ENCODE data around the gene ABCB8.
A peak's percentile ranks its signal among the peaks of the same experiment; 100 is the strongest.

Gene ABCB8

DNA sequence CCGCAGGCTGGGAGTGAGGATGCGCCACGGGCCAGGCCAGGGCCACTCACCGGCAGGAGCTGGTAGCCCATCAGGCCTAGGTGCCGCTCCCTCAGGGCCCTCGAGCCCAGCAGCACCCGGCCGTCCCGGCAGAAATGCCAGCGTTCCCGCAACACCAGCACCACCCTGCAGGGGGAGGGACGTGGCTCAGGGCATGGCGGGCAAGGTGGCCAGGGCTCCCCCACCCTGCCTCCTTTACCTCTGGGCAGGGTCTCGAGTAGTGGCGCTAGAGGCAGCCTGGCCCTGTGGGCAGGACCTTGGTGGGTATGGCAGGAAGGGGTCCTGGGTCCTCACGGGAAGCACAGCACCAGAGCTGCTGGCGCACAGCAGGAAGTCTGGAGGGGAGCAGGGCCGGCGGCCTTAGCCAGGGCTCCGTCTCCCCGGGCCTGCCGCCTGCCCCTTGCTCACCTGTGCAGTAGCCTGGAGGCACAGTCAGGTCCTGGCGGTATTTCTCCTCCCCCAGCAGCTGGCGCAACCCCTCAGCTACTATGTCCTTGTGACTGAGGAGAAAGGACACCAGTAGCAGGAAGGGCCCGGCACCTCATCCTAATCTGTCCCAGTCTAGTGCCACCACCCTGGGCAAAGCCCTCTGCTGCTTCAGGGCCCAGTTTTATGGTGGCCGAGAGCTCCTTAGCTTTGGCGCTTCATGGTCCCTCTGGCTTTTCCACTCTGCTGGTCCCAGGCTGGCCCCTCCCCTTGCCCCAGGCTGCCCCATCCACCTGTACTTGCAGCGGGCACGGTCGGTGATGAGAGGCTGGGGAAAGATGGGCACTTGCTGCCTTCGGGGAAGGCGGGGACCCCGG is 48.8 kb downstream of the ABCB8 start:
- DNase-seq: no peak

DNA sequence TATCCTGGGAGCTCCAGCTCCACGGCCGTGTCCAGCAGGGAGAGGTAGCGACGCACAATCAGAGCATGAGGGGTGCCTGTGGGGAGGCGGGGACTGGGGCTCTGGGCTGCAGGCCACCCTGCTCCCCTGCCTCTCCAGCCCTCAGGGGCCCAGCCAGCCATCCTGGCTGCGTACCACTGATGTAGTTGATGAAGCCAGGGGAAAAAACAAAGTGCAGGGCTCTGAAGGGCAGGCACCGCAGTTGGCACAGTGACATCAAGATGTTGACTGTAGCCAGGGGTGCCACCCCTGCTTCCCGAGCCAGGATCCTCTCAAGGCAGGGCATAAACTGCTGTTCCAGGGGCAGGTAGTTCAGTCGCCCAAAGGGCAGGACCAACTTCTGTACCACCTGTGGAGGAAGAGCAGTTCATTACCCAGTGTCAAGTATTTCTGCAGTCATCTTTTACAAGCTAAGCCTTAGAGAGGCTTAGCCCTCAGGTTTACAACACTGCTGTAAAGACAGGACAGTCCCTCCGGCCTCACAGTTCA is 49.5 kb downstream of the ABCB8 start:
- DNase-seq: no peak

DNA sequence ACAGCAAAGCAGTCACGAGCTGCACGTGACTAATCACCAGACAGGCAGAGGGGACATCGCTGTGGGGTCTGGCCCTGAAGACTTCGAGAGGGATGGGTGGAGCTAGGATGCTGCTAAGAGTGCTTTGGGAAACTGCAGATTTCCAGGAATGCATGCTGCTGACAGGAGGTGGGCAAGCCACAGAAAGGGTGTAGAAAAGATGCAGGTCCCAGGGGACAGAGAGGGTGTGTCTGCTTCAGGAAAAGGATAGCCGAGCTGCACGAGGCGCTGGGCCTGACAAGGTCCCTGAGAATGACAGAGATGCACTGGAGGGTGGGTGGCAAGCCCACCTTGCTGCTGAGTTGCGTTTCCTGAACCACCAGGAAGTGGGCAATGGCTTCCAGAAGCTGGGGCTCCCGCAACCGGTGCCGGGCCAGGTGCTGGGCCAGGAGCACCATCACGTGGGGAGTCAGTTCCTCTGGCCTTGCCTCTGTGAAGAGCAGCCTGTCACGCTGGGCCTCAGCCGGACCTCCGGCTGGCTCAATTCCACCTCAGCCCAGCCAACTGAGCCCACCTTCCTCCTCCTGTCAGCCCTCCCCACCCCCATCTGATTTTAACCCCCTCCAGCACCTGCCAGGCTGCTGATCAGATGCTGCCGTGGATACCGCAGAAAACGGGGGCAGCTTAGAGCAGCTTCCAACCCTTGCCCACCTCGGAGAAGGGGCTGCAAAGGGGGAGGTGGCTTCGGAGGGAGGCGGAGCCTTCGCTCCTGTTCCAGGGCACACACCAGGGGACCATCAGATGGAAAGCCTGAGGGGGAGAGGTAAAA is 50.2 kb downstream of the ABCB8 start:
- DNase-seq: no peak

DNA sequence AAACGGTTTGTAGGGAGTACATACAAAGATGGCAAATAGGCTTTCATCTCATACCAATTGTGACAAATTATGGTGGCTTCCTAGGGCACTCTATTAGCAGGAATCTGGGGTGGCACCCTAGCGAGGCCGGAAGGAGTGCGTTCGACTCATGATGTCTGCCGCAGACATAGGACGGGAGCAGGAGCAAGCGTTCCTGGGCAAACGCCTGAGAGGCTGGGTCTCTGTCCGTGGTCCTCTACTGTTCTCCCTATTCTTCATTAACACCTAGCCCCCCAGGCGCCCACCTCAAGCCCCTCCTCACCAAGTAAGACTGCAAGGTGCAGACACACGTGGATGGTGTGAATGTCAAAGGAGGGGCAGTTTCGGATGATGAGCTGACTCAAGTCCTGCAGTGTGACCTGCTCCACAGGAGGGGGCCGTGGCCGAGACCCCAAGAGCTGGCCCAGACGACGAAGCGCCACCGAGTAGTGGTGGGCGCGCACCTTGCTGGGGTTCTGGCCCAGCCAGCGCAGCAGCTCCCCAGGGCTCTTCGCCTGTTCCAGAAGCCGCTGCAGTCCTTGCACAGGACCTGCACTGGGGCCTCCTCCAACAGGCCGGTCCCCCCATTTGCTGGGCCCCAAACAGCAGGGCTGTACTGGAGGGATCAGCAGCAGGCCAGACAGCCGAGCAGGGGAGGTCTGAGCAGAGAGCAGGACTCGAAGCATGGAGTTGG is 51.1 kb downstream of the ABCB8 start:
- no peak for DNase-seq

DNA sequence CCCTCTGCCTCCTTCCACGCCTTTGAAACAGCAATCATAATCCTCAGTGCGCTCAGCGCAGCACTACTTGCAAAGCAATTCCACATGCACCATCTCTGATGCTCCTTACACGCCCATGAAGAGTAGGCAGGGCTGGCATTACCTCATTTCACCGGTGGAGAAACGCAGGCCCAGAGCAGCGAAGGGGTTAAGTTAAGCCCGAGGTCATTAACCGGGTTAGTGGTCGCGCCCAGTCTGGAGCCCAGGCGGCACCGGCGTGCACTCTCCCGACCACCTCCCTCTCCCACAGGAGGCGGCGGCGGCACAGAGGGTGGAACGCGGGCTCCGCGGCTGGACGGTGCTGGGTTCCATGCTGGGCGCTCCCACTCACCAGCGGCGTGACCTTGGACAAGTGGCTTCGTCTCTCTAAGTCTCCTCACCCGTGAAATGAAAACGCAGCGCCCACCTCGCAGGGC is 51.8 kb downstream of the ABCB8 start:
- peak; percentile 25 for DNase-seq

DNA sequence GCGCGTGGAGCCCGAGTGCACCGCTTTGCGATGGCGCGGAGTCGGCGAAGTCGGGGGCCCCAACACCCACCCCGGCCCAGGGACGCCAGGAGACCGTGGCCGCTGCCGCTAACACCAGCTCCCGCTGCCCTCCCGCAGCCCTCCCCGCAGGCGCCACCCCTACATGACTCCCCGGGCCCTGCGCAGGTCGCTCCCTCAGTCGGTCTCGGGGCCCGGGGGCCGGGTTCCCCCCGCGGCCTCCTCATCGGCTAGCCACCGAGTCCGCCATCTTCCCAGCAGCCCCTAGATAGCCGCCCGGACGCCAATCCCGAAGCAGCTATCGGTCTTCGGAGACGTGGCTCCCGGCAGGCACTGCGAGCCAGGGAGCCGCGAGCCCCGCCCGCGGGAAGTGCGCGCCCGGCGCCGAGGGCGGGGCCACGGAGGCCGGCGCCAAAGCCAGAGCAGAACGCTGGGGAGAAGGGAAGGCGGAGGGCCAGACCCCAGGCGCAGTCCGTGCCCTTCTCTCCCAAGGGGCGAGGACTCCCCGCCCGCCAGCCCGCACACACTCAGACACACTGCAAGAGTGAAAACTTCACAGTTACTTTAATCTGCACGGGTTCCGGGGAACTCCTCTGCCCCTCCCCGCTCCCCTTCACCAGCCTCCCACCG is 52.4 kb downstream of the ABCB8 start, which contains the start of gene FASTK:
Gene FASTK (minus strand): TSS at position 288 of the 648 bp plus-strand sequence. CDS start 43 bp downstream, at position 245.
- peak; percentile 88 for DNase-seq

DNA sequence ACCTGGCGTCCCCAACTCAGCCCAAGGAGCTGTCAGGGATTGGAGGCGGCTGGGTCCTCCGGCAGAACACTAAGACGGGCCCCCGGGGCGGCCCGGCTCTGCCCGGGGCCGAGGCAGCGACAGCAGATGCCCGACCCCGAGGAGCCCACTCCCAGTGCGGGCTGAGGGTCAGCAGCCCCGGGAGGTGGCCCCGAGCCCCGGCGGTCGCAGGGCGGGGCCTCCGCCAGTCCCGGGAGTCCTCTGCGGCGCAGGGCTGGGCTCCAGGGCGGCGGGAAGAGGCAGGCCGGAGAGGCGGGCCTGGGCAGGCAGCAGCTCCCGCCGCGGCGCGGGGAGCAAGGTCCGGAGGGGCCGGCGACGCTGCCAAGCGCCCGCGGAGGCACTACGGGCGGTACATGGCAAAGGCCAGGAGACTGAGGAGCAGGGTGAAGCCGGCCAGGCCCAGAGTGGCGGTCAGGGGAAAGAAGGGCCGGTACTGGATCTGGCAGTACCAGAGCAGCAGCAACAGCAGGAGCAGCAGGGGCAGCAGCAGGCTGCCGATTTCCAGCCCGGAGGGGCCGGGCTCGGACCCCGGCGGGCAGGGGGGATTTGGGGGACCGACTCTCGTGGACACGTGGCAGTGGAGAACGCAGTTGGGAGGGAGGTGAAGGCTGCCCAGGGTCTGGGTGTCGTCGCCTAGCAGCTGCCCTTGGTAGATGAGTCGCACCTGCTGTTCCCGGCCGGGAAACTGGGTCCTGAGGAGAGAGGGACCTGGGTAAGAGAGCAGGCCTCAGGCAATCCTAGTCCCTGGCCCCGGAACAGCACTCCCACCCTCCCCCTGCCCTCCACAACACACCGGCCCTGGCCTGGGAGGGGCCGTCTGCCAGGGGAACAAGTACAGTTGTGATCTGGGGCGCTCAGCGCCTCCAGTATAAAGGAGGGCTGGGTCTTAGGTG is 53.2 kb downstream of the ABCB8 start:
- DNase-seq: no peak

DNA sequence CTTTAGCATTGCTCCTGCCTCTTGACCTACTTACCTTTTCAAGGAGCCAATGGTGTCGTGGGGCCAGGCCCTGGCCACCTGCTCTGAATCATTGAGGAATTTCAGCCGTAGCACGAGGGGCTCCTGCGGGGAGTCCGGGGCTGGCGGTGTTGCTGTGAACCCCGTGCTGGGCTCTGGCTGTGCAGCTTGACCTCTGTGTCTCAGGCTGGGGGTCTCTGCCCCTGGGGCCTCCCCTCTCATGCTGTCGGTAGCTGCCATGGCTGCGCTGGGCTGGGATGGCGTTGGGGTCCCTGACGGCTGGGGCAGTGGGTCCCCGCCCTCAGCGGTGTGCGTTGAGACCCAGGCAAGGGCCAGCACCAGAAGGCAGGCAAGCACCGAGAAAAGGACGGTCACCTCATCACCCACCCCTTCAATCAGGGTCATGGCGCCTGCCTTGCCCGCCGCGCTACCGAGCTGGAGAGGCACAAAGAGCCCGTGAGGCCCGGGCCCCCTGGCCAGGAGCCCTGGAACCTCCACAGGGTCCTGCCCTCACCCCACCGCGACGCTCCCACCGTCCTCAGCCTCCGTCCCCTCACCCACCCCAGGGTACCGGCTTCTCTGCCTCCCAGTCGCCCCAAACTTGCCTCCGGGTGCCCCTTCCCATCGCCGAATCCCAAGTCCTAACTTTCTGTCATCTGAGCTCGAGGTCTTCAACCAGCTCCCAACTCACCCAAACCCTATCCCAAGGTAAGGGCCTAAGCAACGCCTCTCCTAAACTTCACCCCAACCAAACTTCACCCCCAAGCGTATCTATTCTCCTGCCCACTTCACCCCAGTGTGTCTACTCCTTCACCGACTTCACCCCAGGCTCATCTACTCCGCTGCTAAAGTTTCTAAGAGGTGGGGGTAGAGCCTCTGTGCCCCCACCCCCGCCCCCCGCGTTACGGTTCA is 54.2 kb downstream of the ABCB8 start:
- DNase-seq: no peak

DNA sequence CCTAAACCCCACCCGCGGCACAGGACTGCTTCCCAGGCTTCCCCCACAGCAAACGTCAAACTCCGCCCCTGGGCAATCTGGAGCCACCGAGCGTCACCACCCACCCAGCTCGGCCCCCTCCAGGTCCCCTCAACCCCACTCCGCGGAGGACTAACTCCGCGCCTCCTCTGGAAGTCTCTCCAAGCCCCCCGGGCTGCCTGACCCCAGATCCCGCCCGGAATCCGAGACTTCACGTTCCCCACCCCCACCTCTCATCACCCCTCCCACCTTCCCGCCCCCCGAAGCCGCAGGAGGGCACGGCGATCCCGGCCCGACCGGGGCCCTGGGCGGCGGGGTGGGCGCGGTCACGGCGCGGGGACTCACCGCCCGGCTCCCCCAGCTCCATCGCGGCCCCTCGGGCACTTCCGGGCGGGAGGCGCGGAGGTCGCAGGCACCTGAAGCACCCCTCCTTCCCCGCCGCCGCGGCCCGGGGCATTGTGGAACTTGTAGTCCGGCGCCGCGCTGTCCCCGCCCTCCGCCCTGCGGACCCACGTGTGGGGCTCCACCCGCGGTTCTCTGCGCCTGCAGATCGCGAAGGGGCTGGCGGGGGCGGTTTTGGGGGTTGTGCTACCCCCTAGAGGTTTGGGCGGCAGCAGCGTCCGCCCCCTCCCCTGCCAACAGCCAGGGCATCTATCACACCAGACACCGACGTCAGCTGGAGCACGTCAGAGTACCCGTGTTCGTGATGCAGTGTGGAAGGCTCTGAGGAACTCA is 55.0 kb downstream of the ABCB8 start, which contains the start of gene TMUB1:
Gene TMUB1 (minus strand): TSS at position 423 of the 753 bp plus-strand sequence. CDS start 930 bp downstream, outside the sequence.
- peak; percentile 91 for DNase-seq

DNA sequence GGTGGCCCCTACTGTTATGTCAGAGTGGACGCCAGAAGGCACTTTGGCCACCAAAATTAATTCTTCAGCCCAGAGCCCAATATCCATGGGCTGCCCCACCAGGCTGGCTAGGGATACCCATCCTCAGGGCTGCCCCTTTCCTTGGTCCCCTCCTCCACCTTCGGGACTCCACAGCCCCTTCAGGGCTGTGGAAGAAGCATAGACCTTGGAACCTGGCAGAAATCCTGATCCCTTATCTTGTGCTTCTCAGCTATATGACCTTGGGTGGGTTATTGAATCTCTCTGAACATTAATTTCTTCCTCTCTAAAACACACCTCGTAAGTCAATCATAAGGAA is 55.5 kb downstream of the ABCB8 start:
- DNase-seq: no peak

DNA sequence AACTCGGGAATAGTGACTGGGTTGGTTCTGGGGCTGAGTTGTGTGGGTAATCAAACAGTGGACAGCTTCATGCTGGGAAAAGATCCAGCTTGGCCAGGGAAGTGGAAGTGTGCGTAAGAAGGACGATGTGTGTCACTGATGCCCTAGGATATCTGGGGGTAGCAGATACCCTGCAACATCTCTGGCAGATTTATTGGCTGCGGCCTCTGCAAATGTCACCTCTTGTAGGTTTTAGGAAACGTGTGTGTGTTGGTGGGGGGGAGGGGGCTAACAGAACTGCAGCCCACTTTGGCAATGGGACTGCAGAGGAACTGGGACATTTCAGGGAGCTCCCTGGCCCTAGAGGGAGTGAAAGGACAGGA is 57.1 kb downstream of the ABCB8 start:
- no peak for DNase-seq

DNA sequence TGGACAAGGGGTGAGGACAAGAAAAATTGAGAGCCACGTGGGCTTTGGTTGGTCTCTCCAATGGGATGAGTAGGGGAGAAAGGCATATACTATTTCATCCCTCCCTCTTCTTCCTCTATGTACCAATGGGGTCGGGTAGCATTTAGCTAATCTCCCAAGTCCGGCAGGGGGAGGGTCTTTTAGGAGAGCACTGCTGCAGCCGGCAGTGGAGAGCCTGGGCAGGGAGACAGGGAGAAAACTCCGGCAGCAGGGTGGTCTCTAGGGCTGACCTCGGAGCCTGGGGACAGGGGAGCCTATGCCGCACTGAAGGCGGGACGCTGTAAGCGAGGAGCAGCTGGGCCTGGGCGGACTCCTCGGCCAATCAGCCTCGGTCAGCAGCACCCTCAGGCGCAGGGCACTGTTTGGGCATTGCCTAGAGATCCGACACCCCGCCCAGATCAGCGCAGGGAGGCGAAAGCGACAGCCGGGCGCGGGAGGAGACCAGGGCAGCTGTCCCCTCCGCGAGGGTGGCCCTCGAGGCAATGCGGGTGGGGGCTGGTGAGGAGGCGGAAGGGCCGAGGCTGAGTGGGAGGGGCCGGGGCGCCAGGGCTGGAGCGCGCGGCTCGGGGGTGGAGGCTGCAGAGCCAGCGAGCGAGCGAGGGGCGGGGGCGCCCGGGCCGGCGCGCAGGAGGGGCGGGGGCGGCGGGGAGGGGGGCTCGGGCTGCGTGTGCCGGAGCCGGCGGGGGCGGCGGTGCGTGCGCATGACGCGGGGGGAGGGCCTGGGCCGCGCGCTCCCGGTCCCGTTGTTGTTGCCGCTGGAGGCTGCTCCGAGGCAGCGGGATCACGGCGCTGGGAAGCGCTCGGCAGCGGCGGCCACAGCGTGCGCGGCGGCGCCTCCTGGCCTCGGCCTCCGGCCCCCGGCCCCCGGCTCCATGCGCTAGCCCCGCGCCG is 57.7 kb downstream of the ABCB8 start, which contains the start of gene AGAP3:
Gene AGAP3 (plus strand): TSS at position 785 of the 930 bp plus-strand sequence. CDS start 267 bp downstream, outside the sequence.
- peak; percentile 75 for DNase-seq

DNA sequence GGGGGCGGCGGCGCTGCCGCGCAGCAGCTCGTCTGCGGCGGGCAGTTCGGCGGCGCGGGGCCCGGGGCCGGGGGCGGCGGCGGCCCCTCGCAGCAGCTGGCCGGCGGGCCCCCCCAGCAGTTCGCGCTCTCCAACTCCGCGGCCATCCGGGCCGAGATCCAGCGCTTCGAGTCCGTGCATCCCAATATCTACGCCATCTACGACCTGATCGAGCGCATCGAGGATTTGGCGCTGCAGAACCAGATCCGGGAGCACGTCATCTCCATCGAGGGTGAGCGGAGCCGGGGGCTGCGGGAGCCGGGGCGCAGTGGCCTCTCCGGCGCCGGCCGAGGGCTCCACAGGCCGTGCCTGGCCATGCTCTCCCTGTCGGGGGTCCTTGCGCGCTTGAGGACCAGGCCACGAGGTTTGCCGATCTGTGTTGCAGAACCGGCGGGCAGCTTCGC is 58.6 kb downstream of the ABCB8 start:
- DNase-seq: peak; percentile 47

DNA sequence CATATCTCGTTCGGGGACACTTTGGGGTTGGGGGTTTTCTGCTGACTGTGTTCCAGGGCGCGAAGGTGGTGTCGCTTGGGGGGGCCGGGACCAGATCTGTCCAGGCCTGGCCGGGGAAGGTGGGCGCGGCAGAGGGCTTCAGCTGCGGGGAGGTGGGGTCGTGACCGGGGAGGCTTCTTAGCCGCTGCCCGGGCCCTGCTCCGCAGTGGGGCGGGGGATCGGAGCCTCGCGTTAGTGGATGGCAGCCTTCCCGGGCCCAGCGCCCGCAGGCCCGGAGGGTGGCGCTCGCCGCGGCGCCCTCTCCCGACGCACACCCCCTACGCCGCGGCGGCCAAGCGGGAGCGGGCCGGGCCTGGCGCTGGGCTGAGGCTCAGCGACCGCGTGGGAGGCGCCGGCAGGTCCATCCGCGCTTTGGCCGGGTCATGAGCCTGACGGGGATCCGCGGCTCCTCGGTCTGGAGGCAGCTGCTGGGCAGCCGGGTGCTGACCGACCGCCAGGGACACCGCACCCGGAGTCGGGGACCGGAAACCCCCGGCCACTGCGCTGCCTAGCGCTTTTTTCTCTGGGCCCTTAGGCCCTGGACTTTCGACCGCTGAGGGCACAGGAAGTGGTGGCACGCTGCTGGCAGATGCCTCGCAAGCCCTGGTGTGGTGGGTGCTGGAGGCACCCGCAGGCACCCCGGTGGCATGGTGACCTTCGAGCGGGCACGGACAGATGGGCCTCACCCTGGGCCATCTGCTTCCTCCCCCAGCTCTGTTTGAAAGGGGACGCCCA is 59.2 kb downstream of the ABCB8 start:
- DNase-seq: peak; percentile 57

DNA sequence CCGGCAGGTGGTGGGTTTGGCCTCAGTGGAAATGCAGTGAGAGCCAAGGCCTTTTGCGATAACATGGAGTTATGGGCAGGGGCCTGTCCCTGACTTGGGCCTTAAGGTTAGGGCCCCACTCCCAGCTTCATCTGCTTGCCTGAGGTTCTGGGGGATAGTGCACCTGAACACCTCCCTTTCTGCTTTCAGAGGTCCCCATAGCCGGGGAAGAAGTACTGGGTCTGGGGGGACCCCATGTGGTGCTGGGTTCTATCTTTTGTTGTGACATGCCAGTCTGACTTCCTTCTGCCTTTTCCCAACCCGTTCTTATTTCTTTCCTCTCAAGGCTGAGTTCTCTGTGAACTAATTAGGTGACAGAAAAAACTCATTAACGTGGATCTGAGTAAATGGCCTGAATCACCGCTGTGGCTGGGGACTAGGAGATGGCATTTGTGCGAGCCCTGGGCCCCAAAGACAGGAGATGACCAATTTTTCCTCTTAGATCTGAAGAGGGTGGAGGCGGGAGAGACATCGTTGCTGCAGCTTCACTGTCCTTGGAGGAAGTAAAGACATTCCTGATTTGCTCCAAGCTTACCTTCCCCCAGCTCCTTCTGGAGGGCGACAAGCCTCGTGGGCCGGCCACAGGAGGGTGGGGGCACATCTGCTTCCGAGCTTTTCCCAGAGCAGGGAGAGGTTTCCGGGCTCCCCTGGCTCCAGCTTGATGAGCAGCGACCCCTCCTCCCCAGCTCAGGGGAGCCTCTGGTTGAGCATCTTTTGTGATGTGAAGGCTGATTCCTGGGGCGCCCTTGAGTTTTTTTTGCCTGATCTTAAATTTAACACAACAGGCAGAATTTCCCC is 60.0 kb downstream of the ABCB8 start:
- DNase-seq: no peak
